Measurements from ENCODE around the gene MAD1L1.
A peak's percentile ranks its signal among the peaks of the same experiment; 100 is the strongest.

Gene MAD1L1

DNA sequence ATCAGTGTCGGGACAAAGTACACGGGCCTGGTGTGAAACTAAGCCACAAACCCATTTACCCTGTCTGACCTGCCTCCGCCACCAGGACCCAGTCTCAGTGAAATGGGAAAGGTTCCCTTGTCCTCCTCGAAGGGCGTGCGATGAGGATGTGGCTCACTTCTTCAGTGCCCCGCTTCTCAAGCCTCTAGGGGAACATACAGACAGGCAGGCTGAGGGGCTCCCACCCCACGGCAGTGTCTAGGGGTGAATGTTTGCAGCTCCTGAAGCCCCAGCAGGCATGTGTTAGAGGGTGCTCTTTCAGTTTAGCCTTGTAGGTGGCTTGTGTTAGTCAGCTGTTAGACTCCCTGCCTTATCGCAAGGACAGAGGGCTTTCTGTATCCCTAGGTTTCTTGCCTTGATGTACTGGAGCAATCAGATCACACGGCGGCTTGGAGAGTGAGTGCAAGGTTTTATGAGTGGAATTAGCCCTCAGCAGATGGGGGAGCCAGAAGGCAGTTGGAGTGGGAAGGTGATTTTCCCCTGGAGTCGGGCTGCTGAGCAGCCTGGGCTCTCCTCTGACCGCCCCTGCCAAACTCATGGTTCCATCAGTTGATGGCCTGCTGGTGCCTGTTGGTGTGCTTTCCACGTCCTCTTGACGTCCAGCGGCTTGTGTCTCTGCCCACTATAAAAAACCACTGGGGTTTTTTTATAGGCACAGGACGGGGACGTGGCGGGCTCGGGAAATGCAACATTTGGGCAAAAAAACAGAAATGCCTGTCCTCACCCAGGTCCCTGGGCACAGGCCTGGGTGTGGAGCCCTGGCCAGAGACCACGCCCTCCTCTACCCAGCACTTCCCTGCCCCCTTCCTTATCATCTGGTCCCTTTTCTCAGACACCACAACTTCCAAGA is 10.0 kb upstream of the MAD1L1 start:
- no peak for DNase-seq (ENCODE audit: low spot score)

DNA sequence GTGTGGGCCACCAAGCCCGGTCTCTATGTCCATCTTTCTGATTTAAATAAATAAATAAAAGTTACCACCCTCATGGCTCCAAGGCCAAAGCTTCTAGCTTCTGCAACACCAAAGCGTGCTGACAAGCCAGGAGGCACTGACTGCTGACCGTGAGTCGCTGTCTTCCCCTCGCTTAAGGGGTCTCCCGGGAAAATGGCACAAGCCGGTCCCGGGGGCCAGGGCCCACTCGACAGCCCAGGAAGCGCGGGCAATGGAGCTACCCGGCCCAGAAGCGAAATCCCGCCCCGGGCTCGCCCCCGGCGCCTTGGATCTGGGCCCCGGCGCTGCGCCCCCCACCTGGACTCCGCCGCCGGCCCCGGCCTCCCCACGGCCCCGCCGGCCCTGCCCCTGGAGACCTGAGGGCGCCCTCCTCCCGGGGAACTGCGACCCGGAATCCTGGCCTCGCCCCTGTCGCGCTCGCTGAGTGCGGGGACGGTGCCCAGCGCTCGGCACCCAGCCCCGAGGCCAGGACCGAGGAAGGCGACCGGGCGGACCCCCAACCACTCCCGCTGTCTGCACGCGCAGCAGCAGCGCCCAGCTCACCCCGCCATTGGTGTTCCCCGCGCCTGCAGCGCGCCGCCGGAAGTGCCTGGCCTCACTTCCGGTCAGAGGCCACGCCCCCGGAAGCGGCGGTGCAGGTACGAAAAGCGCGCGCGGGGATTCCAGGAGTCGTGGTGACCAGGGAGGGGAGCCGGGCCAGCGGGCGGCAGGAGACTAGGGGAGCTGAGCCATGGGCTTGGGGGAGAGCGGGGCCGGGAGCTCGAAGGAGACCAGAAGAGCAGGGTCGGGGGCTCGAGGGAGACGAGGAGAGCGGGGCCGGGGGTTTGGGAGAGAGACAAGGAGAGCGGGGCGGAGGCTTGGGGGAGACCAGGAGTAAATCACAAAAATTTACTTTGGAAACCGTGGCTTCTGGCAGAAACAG is 9.1 kb upstream of the MAD1L1 start, which contains the start of the genes MRM2 and NUDT1:
Gene MRM2 (minus strand): TSS at position 626 of the 961 bp plus-strand sequence. CDS start 36 bp downstream, at position 590.
Gene NUDT1 (plus strand): TSS at position 647 of the 961 bp plus-strand sequence. CDS start 2,349 bp downstream, outside the sequence.
- peak; percentile 85 for DNase-seq (ENCODE audit: low spot score)

DNA sequence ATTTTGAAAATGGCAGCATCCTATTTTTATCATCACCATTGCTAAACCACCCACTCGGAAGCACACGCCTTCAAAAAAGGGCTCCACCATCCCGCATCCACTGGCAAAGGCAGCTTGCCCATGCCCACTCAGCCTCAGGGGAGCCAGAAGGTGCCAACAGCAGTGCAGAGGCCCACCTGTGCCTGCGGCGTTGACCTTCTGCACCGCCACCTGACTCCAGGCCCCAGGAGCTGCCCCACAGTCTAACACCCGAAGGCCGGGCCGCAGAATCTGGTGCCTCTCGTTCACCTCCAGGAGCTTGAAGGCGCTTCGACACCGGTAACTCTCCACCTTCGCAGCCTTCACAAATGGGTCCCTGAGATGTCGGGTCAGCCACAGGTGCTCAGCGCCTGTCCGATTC is 6.5 kb upstream of the MAD1L1 start:
- DNase-seq (ENCODE audit: low spot score) = no peak

DNA sequence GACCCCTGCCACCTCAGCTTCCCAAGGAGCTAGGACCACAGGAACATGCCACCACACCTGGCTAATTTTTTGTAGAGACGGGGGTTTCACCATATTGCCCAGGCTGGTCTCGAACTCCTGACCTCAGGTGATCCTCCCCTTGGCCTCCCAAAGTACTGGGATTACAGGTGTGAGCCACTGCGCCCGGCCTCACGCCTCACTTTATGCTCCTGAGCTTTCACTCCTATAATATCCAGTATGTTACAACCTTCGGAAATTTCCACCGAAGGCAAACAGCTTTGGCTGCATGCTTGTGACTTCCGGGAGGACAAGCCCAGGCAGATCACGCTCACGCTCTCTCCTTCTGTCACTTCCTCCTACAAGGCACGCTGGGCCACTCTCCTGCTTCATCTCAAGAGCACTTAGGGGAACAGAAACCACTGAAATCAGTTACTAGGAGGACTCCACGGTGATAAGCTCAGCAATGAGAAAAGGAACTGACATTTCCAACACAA is 4.4 kb upstream of the MAD1L1 start:
- no peak for DNase-seq (ENCODE audit: low spot score)

- DNase-seq (ENCODE audit: low spot score) = no peak
These were observed 1.2 kb upstream of the MAD1L1 start for GRCh38 chr7:2233926-2234325.

GRCh38 chr7:2231992-2232765 is 566 bp downstream of the MAD1L1 start:
- DNase-seq (ENCODE audit: low spot score) = peak; percentile 19

DNA sequence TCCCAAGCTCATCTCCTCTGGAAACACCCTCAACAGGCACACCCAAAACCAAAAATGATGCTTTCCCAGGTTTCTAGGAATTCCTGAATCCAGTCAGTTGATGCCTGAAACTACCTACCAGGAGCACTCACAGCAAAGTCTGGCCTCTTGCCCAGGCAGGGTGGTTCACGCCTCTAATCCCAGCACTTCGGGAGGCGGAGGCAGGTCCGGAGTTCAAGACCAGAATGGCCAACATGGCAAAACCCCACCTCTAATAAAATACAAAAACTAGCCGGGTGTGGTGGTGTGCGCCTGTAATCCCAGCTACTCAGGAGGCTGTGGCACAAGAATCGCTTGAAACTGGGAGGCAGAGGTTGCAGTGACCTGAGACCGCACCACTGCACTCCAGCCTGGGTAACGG is 1.9 kb downstream of the MAD1L1 start:
- DNase-seq (ENCODE audit: low spot score) = no peak

- DNase-seq (ENCODE audit: low spot score) = no peak
These were observed 2.5 kb downstream of the MAD1L1 start for GRCh38 chr7:2230226-2230625.

DNA sequence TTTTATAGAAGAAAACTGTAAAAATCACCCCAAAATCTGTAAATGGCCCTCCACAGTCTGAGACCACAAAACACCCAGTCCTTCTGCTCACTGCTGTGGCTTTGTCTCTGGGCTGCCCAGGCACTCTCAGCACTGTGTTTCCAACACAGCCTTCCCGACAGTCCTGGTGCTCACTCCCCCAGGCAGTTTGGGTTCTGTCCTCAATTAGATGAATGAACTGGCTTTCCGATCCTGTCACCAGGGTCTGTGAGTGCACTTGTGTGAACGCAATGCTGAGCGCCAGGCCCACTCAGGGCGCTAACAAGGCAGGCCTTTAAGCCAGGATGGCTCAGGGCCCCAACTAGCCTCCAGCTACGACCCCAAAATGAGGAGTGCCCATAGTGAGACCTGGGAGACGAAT is 3.3 kb downstream of the MAD1L1 start:
- DNase-seq (ENCODE audit: low spot score) = no peak

DNA sequence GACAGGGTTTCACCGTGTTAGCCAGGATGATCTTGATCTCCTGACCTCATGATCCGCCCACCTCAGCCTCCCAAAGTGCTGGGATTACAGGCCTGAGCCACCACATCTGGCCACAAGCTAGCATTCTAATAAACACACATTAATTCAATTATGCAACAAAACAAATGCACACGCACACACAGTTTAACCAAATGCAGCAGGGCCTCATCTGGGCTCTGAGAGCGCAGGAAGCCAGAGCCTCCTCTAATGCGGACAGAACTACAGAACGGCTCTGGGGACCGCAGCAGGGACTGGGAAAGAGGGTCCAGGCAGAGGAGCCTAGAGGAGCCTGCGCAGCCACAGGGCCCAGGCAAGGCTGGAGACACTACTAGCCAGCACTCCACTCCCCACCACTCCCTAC is 3.8 kb downstream of the MAD1L1 start:
- DNase-seq (ENCODE audit: low spot score) = peak; percentile 24

DNA sequence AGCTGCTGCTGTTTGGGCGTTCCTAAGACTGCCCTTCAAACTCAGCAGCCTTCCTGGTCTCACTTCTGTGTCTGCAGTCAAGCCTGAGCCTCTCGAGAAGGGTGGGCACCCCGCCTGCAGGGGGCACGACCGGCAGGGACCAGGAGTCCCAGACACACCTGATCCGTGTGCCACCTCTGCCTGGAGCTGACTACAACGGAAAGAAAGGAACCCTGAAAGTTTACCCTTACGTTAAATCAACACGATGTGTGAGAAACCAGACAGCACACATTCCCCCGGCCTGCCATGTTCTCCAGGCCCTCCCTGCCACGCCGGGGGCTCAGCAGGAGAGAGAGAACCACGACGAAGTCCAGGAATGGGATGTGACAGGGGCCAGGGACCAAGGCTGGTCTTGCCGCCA is 5.0 kb downstream of the MAD1L1 start:
- DNase-seq (ENCODE audit: low spot score) = no peak

- DNase-seq (ENCODE audit: low spot score) = no peak
These were observed 6.9 kb downstream of the MAD1L1 start for GRCh38 chr7:2225830-2226229.

DNA sequence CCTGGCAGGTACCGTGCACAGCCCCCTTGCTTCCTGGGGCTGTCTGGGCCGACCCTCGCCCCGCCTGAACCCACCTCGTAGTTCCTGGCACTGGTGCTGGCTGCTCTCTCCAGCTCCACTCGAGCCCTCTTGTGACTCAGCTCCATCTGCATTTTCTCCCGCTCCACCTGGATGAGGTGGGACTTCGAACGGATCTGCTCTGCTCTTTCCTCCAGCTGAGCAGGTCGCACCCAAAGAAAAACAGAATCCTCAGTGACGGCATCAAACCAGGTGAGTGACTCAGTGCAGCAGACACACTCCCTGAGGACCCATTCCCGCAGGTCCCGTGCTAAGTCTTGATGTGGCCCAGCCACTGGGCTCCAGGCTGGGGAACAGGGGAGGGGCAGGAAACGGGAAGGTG is 7.4 kb downstream of the MAD1L1 start:
- no peak for DNase-seq (ENCODE audit: low spot score)

GRCh38 chr7:2224934-2225333 is 7.8 kb downstream of the MAD1L1 start:
- no peak for DNase-seq (ENCODE audit: low spot score)

- DNase-seq (ENCODE audit: low spot score) = no peak
These were observed 8.2 kb downstream of the MAD1L1 start for GRCh38 chr7:2224491-2224928.

DNA sequence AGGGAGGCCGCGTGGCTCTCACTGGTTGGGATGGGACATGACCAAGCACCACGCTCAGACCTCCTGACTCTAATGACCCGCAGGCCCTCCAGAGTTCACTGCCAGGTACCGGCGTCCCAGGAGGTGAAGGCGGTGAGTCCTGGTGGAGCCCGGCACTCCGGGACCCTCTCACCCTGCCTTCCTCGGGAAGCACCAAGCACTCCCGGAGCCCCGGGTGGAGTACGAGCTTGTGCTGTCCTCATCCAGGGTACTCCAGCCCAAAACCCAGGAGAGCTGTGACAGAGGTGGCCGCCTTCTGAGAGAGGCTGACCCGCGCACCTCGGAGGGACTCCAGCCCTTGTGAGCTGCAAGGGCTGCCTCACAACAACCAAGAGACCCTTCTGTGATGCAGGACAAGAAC is 9.4 kb downstream of the MAD1L1 start:
- DNase-seq (ENCODE audit: low spot score) = no peak

- no peak for DNase-seq (ENCODE audit: low spot score)
These were observed 10.2 kb downstream of the MAD1L1 start for GRCh38 chr7:2222516-2222915.

DNA sequence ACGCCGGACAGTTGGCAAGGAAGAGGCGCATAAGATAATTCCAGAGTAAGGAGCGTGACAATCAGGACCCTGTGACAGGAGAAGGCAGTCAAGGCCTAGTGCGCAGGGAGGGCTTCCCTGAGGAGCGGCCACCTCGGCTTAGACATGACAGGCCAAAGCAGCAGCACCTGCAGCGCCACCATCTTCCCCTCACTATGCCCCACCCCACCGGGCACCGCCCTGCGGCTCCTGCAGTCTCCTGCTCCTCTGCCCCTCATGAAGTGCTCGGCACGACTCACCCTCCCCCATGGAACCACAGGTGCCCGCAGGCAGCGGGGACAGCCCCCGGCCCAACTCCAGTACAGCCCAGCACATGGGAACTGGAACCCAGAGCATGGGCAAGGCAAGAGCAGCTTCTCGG is 11.8 kb downstream of the MAD1L1 start:
- no peak for DNase-seq (ENCODE audit: low spot score)

DNA sequence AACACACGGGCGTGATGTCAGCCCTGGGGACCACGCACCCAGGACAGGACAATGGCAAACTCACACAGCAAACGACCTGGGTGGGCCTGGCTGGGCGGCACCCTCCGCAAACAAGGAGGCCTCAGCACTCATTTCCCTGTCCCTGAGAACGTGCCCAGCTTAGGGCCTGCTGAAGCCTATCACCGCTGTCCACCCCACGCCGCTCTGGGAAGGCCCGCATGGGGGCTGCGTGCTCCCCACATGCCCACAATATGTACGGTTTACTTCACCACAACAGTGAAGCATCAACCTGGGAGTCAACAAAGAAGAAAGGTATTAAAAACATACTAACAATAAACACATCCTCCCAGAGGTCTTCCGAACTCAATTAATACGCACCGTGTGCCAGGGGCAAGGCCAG is 12.2 kb downstream of the MAD1L1 start:
- no peak for DNase-seq (ENCODE audit: low spot score)

GRCh38 chr7:2220030-2220429 is 12.7 kb downstream of the MAD1L1 start:
- no peak for DNase-seq (ENCODE audit: low spot score)

GRCh38 chr7:2219606-2220005 is 13.1 kb downstream of the MAD1L1 start:
- DNase-seq (ENCODE audit: low spot score) = no peak

DNA sequence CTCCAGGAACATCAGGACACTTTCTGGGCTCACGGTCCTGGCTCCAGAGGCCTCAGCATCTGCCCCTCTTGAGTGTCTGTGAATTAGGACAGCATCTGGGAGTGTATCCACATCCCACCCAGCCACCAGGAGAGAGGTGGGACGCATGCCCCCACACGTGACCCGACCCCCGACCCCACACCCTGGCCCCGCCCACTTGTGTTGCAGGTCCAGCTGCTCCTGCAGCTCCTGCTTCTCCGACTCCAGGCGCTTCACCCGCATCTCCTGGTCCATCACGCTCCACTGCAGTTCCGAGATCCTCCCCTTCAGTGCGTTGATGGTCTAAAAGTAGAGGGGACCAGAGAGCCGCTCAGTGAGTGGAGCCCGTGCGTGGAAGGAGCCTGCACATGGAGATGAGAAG is 13.6 kb downstream of the MAD1L1 start:
- DNase-seq (ENCODE audit: low spot score) = no peak

Measured in AG08395 (cell line).